C4-2B (cell line): ENCODE results near the gene OR11L1.

Experiments
- CTCF ChIP-seq: fragments of 450-650 bp; conservative IDR thresholded peaks from 2 replicates; pipeline ENCODE4 v1.5.1; 2017; ENCODE audit warnings: mild to moderate bottlenecking
- ZFX ChIP-seq: fragments of 450-650 bp; IDR thresholded peaks from 2 replicates; pipeline ENCODE4 v1.6.1; 2017

DNA sequence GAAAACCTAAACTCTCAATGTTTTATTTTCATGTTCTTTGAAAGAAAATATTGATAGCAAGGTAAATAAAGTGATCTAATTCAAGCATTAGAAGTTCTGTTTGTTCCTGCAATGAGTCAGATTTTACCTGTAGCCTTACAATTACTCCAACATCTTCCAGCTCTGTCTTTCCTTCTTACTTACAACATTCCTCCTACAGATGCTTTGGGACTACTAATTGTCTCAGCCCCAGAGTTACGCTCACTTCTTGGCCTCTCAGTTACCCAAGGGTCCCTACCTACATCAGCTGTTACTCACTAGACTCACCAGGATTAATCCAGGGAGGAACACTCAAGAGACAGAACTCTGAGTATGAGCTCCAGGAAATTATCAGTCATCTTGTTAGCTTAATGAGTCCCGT is 44.2 kb downstream of the OR11L1 start:
- TF ChIP-seq CTCF = no peak
- TF ChIP-seq ZFX = no peak
